Measurements from ENCODE around the gene TOX3. TPM values are rescaled to one million over a fixed set of nuclear protein-coding genes. Genes with fewer than 3 reads are reported as not detected.

Gene TOX3
- polyA plus RNA-seq, 1 donor from 2014 or later, result 2.3 TPM

DNA sequence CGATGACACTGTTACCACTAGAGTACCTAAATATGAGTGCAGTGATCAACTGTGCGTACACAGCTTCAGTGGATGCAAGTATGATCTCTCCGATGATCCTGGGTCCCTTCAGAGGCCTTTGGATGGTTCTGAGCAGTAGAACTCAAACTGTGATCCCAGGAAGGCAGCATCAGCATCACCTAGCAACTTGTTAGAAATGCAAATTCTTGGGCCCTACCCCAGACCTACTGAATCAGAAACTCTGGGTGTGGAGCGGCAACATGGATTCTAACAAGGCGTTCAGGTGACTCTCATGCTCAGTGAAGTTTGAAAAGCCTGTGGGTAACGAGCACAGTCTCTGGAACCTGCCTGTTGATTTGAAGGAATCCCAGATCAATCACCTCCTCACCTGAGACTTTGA, 25.4 kb downstream of the TOX3 start:
- Histone ChIP-seq H3K27ac (ENCODE audit: low read length) (no peak overlapping the region), H3K9me2 (ENCODE audit: insufficient read depth, low read length) (no peaks in the 10 kb centered on the region), H2AFZ (ENCODE audit: low read depth, low read length) (no peak overlapping the region), H3K4me3 (ENCODE audit: low read length) (no peak overlapping the region), H3K9me3 (ENCODE audit: low read length) (no peaks in the 10 kb centered on the region), H3F3A (ENCODE audit: insufficient read depth, low read length, poor library complexity, severe bottlenecking) (no peaks in the 10 kb centered on the region), H3K9ac (ENCODE audit: low read length) (no peak overlapping the region), H4K20me1 (ENCODE audit: insufficient read depth) (no peaks in the 10 kb centered on the region), H3K79me2 (replicated peaks; ENCODE audit: insufficient read depth, low read length) (peaks cover 90% of the 10 kb centered on the region), H3K36me3 (ENCODE audit: insufficient read depth, low read length) (no peaks in the 10 kb centered on the region), H3K27me3 (ENCODE audit: insufficient read depth, low read depth, low read length) (no peaks in the 10 kb centered on the region), H3K4me2 (ENCODE audit: low read length) (no peak overlapping the region)
- TF ChIP-seq CTCF (IDR thresholded peaks at IDR 0.05; ENCODE audit: poor library complexity, severe bottlenecking) (no peak), POLR2AphosphoS5 (IDR thresholded peaks at IDR 0.05) (no peak)

GRCh38 chr16:52518884-52519283, 28.1 kb downstream of the TOX3 start:
- H3K9me2 ChIP-seq (ENCODE audit: insufficient read depth, low read length), result no peaks in the 10 kb centered on the region
- H3K4me3 ChIP-seq (ENCODE audit: low read length), result no peak overlapping the region
- no peak overlapping the region for H3K9ac ChIP-seq (ENCODE audit: low read length)
- H3K27ac ChIP-seq (ENCODE audit: low read length), result no peak overlapping the region
- H3F3A ChIP-seq (ENCODE audit: insufficient read depth, low read length, poor library complexity, severe bottlenecking), result no peaks in the 10 kb centered on the region
- H2AFZ ChIP-seq (ENCODE audit: low read depth, low read length), result no peak overlapping the region
- no peaks in the 10 kb centered on the region for H4K20me1 ChIP-seq (ENCODE audit: insufficient read depth)
- TF ChIP-seq POLR2AphosphoS5 (IDR thresholded peaks at IDR 0.05), result no peak
- TF ChIP-seq REST (IDR thresholded peaks at IDR 0.05; ENCODE audit: borderline replicate concordance), result no peak
- TF ChIP-seq SMC3 (conservative IDR thresholded peaks at IDR 0.05; ENCODE audit: poor library complexity), result no peak
- TF ChIP-seq CTCF (IDR thresholded peaks at IDR 0.05; ENCODE audit: poor library complexity, severe bottlenecking), result no peak
- H3K36me3 ChIP-seq (ENCODE audit: insufficient read depth, low read length), result no peaks in the 10 kb centered on the region
- H3K4me2 ChIP-seq (ENCODE audit: low read length), result no peak overlapping the region
- H3K79me2 ChIP-seq (replicated peaks; ENCODE audit: insufficient read depth, low read length), result peaks cover 83% of the 10 kb centered on the region
- no peaks in the 10 kb centered on the region for H3K27me3 ChIP-seq (ENCODE audit: insufficient read depth, low read depth, low read length)
- H3K9me3 ChIP-seq (ENCODE audit: low read length), result no peaks in the 10 kb centered on the region

DNA sequence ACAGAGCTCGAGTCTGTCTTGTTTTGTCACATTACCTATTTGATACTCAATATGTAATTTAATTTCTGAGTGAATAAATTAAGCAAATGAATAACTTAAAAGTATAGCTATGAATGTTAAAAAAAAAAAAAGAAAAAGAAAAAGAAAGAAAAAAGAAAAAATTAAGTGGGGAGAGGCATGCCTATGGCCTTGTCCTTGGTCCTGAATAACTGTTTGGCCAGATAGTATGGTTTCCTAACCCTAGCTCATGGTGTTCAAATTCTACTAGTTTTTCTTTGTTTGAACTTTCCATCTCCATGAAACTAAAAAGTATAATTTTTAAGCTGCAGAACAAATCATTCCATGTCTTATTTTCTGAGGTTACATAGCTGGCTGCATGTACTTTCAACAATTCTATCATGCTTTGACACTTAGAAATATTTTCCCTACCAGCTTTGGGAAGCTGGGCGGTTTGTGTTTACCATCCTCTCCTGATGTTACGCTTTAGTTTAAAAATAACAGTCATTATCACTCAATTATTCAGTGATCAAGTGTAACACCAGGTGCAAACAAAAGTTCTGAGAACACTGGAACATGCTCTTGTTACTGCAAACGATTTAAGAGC, 31.8 kb downstream of the TOX3 start:
- H4K20me1 ChIP-seq (ENCODE audit: insufficient read depth), result no peaks in the 10 kb centered on the region
- H3K4me2 ChIP-seq (ENCODE audit: low read length), result no peak overlapping the region
- H3K9me2 ChIP-seq (ENCODE audit: insufficient read depth, low read length), result no peaks in the 10 kb centered on the region
- H2AFZ ChIP-seq (ENCODE audit: low read depth, low read length), result no peak overlapping the region
- no peak overlapping the region for H3K27ac ChIP-seq (ENCODE audit: low read length)
- no peak overlapping the region for H3K4me3 ChIP-seq (ENCODE audit: low read length)
- no peaks in the 10 kb centered on the region for H3K9me3 ChIP-seq (ENCODE audit: low read length)
- no peak overlapping the region for H3K9ac ChIP-seq (ENCODE audit: low read length)
- H3K27me3 ChIP-seq (ENCODE audit: insufficient read depth, low read depth, low read length), result no peaks in the 10 kb centered on the region
- no peaks in the 10 kb centered on the region for H3K36me3 ChIP-seq (ENCODE audit: insufficient read depth, low read length)
- H3F3A ChIP-seq (ENCODE audit: insufficient read depth, low read length, poor library complexity, severe bottlenecking), result no peaks in the 10 kb centered on the region
- peaks cover 80% of the 10 kb centered on the region for H3K79me2 ChIP-seq (replicated peaks; ENCODE audit: insufficient read depth, low read length)
- TF ChIP-seq SMC3 (conservative IDR thresholded peaks at IDR 0.05; ENCODE audit: poor library complexity) (no peak), EP300 (conservative IDR thresholded peaks at IDR 0.05; ENCODE audit: poor library complexity, severe bottlenecking) (no peak), EZH2 (IDR thresholded peaks at IDR 0.05; ENCODE audit: borderline replicate concordance, insufficient read depth, low read length, poor library complexity, severe bottlenecking) (no peak), REST (IDR thresholded peaks at IDR 0.05; ENCODE audit: borderline replicate concordance) (no peak), MXI1 (conservative IDR thresholded peaks at IDR 0.05; ENCODE audit: poor library complexity, severe bottlenecking) (no peak), TAF1 (IDR thresholded peaks at IDR 0.05; ENCODE audit: low read depth) (no peak), POLR2AphosphoS5 (IDR thresholded peaks at IDR 0.05) (no peak), RAD21 (conservative IDR thresholded peaks at IDR 0.05) (no peak)
